ENCODE results near the gene KCNMA1. TPM values are rescaled to one million over a fixed set of nuclear protein-coding genes. Genes with fewer than 3 reads are reported as not detected.

The KCNMA1 gene
- total RNA-seq, 3 donors from 2014 or later (not counting 1 experiment from before 2014, with no cell fraction given) = 0.40 to 1.8 (median 0.63) TPM

- peaks cover 2 to 15% of the 10 kb centered on the region in 2 donors for H3K27me3 Mint-ChIP-seq (ENCODE audit: low read depth in 2 of 2)
- H3K4me1 Mint-ChIP-seq = no peaks in the 10 kb centered on the region
- intact Hi-C loops (cut with micrococcal nuclease) = no loop called here
- H3K9me3 ChIP-seq (ENCODE audit: control insufficient read depth, insufficient read depth, low read length) = no peaks in the 10 kb centered on the region
- H3K4me1 ChIP-seq (ENCODE audit: control insufficient read depth, insufficient read depth, low read length) = no peaks in the 10 kb centered on the region
- H3K27ac Mint-ChIP-seq = no peak overlapping the region
- H3K4me3 ChIP-seq (ENCODE audit: low read length) = no peak overlapping the region
- H3K27me3 ChIP-seq (ENCODE audit: control insufficient read depth, insufficient read depth, low read length) = no peaks in the 10 kb centered on the region
- H3K27ac ChIP-seq (ENCODE audit: low read length) = no peak overlapping the region
- no peak for ATAC-seq
- H3K36me3 Mint-ChIP-seq = no peaks in the 10 kb centered on the region
- no peak for DNase-seq
- no peak overlapping the region for H3K4me3 Mint-ChIP-seq
- H3K9me3 Mint-ChIP-seq = peaks cover 2 to 6% of the 10 kb centered on the region in 2 donors
- TF ChIP-seq, protein P1, sequence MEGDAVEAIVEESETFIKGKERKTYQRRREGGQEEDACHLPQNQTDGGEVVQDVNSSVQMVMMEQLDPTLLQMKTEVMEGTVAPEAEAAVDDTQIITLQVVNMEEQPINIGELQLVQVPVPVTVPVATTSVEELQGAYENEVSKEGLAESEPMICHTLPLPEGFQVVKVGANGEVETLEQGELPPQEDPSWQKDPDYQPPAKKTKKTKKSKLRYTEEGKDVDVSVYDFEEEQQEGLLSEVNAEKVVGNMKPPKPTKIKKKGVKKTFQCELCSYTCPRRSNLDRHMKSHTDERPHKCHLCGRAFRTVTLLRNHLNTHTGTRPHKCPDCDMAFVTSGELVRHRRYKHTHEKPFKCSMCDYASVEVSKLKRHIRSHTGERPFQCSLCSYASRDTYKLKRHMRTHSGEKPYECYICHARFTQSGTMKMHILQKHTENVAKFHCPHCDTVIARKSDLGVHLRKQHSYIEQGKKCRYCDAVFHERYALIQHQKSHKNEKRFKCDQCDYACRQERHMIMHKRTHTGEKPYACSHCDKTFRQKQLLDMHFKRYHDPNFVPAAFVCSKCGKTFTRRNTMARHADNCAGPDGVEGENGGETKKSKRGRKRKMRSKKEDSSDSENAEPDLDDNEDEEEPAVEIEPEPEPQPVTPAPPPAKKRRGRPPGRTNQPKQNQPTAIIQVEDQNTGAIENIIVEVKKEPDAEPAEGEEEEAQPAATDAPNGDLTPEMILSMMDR (IDR thresholded peaks at IDR 0.05) = no peak
- H3K36me3 ChIP-seq (ENCODE audit: control insufficient read depth, insufficient read depth, low read length) = no peaks in the 10 kb centered on the region
Measured at GRCh38 chr10:76899490-76899889, 738.1 kb downstream of the KCNMA1 start.

DNA sequence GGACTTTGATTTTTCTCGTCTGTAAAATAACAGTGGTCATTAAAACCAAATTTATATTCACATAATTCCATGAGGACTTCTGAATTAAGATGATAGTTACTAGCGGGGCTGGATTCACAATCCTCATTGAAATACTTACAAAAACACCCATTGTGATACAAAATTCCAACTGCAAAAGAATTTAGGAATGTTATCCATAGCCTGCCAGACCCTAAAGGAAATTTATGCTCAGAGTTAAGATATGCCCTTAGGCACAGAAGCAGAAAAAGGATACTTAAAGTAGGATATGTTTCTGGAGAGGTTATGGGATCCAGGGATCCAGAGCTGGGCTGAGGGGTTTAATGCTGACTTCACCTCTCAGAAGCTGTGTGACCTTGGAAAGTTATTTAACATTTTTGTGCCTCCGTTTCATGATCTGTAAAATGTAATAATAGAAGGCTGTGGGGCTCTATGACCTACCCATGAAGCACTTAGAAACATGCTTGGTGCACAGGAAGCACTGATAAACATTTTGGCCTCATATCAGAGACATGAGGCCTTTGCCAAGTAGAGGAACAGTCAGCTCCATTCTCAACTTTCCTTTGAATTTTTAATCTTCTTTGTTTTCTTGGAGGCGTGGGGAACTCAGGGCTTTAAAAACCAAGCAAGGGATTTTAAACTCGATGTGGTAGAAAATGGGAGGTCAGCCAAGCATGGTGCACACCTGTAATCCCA, 744.7 kb downstream of the KCNMA1 start:
- Mint-ChIP-seq H3K4me3 (no peak overlapping the region), H3K4me1 (no peaks in the 10 kb centered on the region), H3K9me3 (peaks cover 2 to 6% of the 10 kb centered on the region in 2 donors), H3K27me3 (ENCODE audit: low read depth in 2 of 2) (peaks cover 2 to 7% of the 10 kb centered on the region in 2 donors), H3K27ac (no peak overlapping the region), H3K36me3 (no peaks in the 10 kb centered on the region)
- Histone ChIP-seq H3K9me3 (ENCODE audit: control insufficient read depth, insufficient read depth, low read length) (no peaks in the 10 kb centered on the region), H3K4me3 (ENCODE audit: low read length) (no peak overlapping the region), H3K27me3 (ENCODE audit: control insufficient read depth, insufficient read depth, low read length) (no peaks in the 10 kb centered on the region), H3K36me3 (ENCODE audit: control insufficient read depth, insufficient read depth, low read length) (no peaks in the 10 kb centered on the region), H3K4me1 (ENCODE audit: control insufficient read depth, insufficient read depth, low read length) (no peaks in the 10 kb centered on the region), H3K27ac (ENCODE audit: low read length) (no peak overlapping the region)
- DNase-seq (no peak), ATAC-seq (no peak)
- TF ChIP-seq, protein P1 (IDR thresholded peaks at IDR 0.05) = no peak
- 68% methylated on average over 5 of the region's 5 CpGs for WGBS (ENCODE audit: insufficient coverage)
- intact Hi-C loops (cut with micrococcal nuclease) = no loop called here

GRCh38 chr10:76887223-76888010, 750.2 kb downstream of the KCNMA1 start:
- WGBS (ENCODE audit: insufficient coverage) = 94% methylated on average over 18 of the region's 19 CpGs
- no peak for ATAC-seq
- no peak overlapping the region for H3K27ac Mint-ChIP-seq

More at GRCh38 chr10:76887223-76888010, 750.2 kb downstream of the KCNMA1 start:
- H3K9me3 Mint-ChIP-seq = peaks cover 0 to 2% of the 10 kb centered on the region in 2 donors
- no peaks in the 10 kb centered on the region for H3K36me3 ChIP-seq (ENCODE audit: control insufficient read depth, insufficient read depth, low read length)
- no peaks in the 10 kb centered on the region for H3K27me3 Mint-ChIP-seq (ENCODE audit: low read depth in 2 of 2)
- no peaks in the 10 kb centered on the region for H3K27me3 ChIP-seq (ENCODE audit: control insufficient read depth, insufficient read depth, low read length)
- intact Hi-C loops (cut with micrococcal nuclease) = no loop called here
- TF ChIP-seq, protein P1 (IDR thresholded peaks at IDR 0.05) = no peak
- no peaks in the 10 kb centered on the region for H3K9me3 ChIP-seq (ENCODE audit: control insufficient read depth, insufficient read depth, low read length)
- H3K4me3 ChIP-seq (ENCODE audit: low read length) = no peak overlapping the region
- peaks cover 7% of the 10 kb centered on the region in 2 donors for H3K4me1 Mint-ChIP-seq
- H3K27ac ChIP-seq (ENCODE audit: low read length) = no peak overlapping the region
- H3K4me3 Mint-ChIP-seq = no peak overlapping the region
- DNase-seq = no peak
- no peaks in the 10 kb centered on the region for H3K36me3 Mint-ChIP-seq
- H3K4me1 ChIP-seq (ENCODE audit: control insufficient read depth, insufficient read depth, low read length) = peaks cover 6% of the 10 kb centered on the region
